ENCODE data around the gene PMPCA. TPM values are rescaled to one million over a fixed set of nuclear protein-coding genes. Genes with fewer than 3 reads are reported as not detected.

The PMPCA gene
- total RNA-seq, 4 donors from 2014 or later = 14.8 to 33.3 (median 29.8) TPM

GRCh38 chr9:136441681-136442245 lies 31.3 kb downstream of the PMPCA start:
- TF ChIP-seq CTCF (IDR thresholded peaks at IDR 0.05; ENCODE audit: low read depth) = no peak

- TF ChIP-seq CTCF (IDR thresholded peaks at IDR 0.05; ENCODE audit: low read depth) = no peak
Measured at GRCh38 chr9:136442265-136442664, 31.8 kb downstream of the PMPCA start.

- no peak for TF ChIP-seq CTCF (IDR thresholded peaks at IDR 0.05; ENCODE audit: low read depth)
Measured at GRCh38 chr9:136443087-136443486, 32.6 kb downstream of the PMPCA start.

- TF ChIP-seq CTCF (IDR thresholded peaks at IDR 0.05; ENCODE audit: low read depth) = no peak
Measured at GRCh38 chr9:136443687-136444086, 33.2 kb downstream of the PMPCA start.

GRCh38 chr9:136444102-136444501 lies 33.6 kb downstream of the PMPCA start:
- TF ChIP-seq CTCF (IDR thresholded peaks at IDR 0.05; ENCODE audit: low read depth) = no peak

- no peak for TF ChIP-seq CTCF (IDR thresholded peaks at IDR 0.05; ENCODE audit: low read depth)
Measured at GRCh38 chr9:136445799-136446198, 35.3 kb downstream of the PMPCA start.

GRCh38 chr9:136447173-136447778 lies 36.8 kb downstream of the PMPCA start:
- TF ChIP-seq CTCF (IDR thresholded peaks at IDR 0.05; ENCODE audit: low read depth) = no peak

Data from subcutaneous adipose tissue (tissue), 4 donors.